K562 (cell line): Measurements from ENCODE around the gene THAP8. TPM values are rescaled to one million over a fixed set of nuclear protein-coding genes. Genes with fewer than 3 reads are reported as not detected.

Experiments used
- AFF1 ChIP-seq, 2 experiments: fragments of 450-650 bp; IDR thresholded peaks; 2 replicates each; pipeline ENCODE4 v1.6.1; 2018; ENCODE audit warnings: mild to moderate bottlenecking in 2 of 2, low read depth in 1 of 2; ENCODE audit not compliant: partially characterized antibody in 2 of 2
- DDX20 ChIP-seq: fragments of 450-650 bp; IDR thresholded peaks from 2 replicates; pipeline ENCODE4 v1.6.1; 2016; ENCODE audit warnings: missing genetic modification characterization, low read depth, mild to moderate bottlenecking, missing compliant biosample characterization, moderate library complexity
- DNMT1 ChIP-seq: fragments of 450-650 bp; IDR thresholded peaks from 2 replicates; pipeline ENCODE4 v1.6.1; 2016; ENCODE audit warnings: antibody characterized with exemption, mild to moderate bottlenecking
- FOSL1 ChIP-seq: fragments of 200-800 bp; sonication (Bioruptor generic); conservative IDR thresholded peaks from 2 replicates; pipeline ENCODE4 v1.6.1; 2016; ENCODE audit warnings: missing genetic modification characterization, missing compliant biosample characterization
- HIVEP1 ChIP-seq: fragments of 250-450 bp; sonication (Bioruptor Pico); IDR thresholded peaks from 2 replicates; pipeline ENCODE4 v1.4.0; 2020; ENCODE audit warnings: mild to moderate bottlenecking
- HMBOX1 ChIP-seq: sonication (generic); IDR thresholded peaks from 2 replicates; pipeline ENCODE4 v1.6.1; 2016
- HMG20A ChIP-seq: fragments of 450-650 bp; formaldehyde crosslinking; conservative IDR thresholded peaks from 2 replicates; pipeline ENCODE4 v1.4.0; 2020; ENCODE audit warnings: mild to moderate bottlenecking, mixed read lengths
- NCOA2 ChIP-seq, 2 experiments: fragments of 450-650 bp; IDR thresholded peaks; 2 replicates each; pipeline ENCODE4 v1.6.1; 2018; ENCODE audit warnings: mild to moderate bottlenecking in 2 of 2, moderate library complexity in 1 of 2; ENCODE audit not compliant: partially characterized antibody in 2 of 2
- NELFE ChIP-seq: IDR thresholded peaks from 2 replicates; pipeline ENCODE4 v1.6.1; 2011; ENCODE audit warnings: mild to moderate bottlenecking; ENCODE audit not compliant: insufficient read depth, insufficient read length
- PCBP1 ChIP-seq: fragments of 200-400 bp; formaldehyde crosslinking; IDR thresholded peaks from 2 replicates; pipeline ENCODE4 v1.6.1; 2018; ENCODE audit warnings: mild to moderate bottlenecking, low read depth, low read length; ENCODE audit not compliant: poor library complexity, severe bottlenecking
- POLR2A ChIP-seq: fragments of 450-650 bp; conservative IDR thresholded peaks from 2 replicates; pipeline ENCODE4 v1.6.1; 2016
- RFX7 ChIP-seq: fragments of 250-450 bp; sonication (Bioruptor Pico); IDR thresholded peaks from 2 replicates; pipeline ENCODE4 v1.5.1; 2021; ENCODE audit warnings: mild to moderate bottlenecking
- SIRT6 ChIP-seq: IDR thresholded peaks from one replicate; pipeline ENCODE4 v1.6.1; 2012; ENCODE audit warnings: low read depth, mild to moderate bottlenecking, control low read depth, inconsistent platforms, low read length, moderate library complexity
- TAL1 ChIP-seq: fragments of 450-650 bp; IDR thresholded peaks from 2 replicates; pipeline ENCODE4 v1.6.1; 2016; ENCODE audit warnings: mild to moderate bottlenecking
- ZNF134 ChIP-seq: fragments of 250-450 bp; sonication (Bioruptor Pico); conservative IDR thresholded peaks from 2 replicates; pipeline ENCODE4 v1.4.0; 2020
- ZNF140 ChIP-seq: fragments of 250-450 bp; sonication (Bioruptor Pico); IDR thresholded peaks from 2 replicates; pipeline ENCODE4 v1.8.0; 2021; ENCODE audit warnings: moderate library complexity, mild to moderate bottlenecking, inconsistent platforms
- ZNF395 ChIP-seq: fragments of 200-800 bp; sonication (Bioruptor generic); IDR thresholded peaks from 2 replicates; pipeline ENCODE4 v1.6.1; 2017; ENCODE audit warnings: missing genetic modification characterization, missing compliant biosample characterization
- ZNF511 ChIP-seq: sonication (generic); formaldehyde crosslinking; IDR thresholded peaks from 2 replicates; pipeline ENCODE4 v1.8.0; 2022; ENCODE audit warnings: mild to moderate bottlenecking, missing genetic modification reagents
- ZNF740 ChIP-seq, 3 experiments: fragments of 200-800 bp in 1 of 3; sonication (Bioruptor generic) in 1 of 3; sonication (generic) in 1 of 3; formaldehyde crosslinking in 1 of 3; IDR thresholded peaks; 2 replicates each; pipeline versions ENCODE4 v1.6.1 to v1.8.0; 2016 to 2022; ENCODE audit warnings: mild to moderate bottlenecking in 2 of 3, missing compliant biosample characterization in 2 of 3, missing genetic modification characterization in 2 of 3, missing genetic modification reagents in 1 of 3
- ZNF780A ChIP-seq: fragments of 250-450 bp; sonication (Bioruptor Pico); IDR thresholded peaks from 2 replicates; pipeline ENCODE4 v1.5.0; 2021; ENCODE audit warnings: mild to moderate bottlenecking
- polyA plus RNA-seq, 8 experiments: library from polyadenylated mRNA; depleted of rRNA in 4 of 8; stranded (reverse) in 5 of 8; unstranded in 3 of 8; fragments of >200 nt; fragmentation: Nextera tagmentation in 2 of 8; fragmentation: Illumina TruSeq in 1 of 8; extraction: Ambion mirVana in 2 of 8; extraction: Trizol in 1 of 8; gene quantifications; 2 replicates each; pipeline versions ENCODE4 v1.2.1 to v1.2.3, GENCODE V29; 2011 to 2014; ENCODE audit warnings: inconsistent platforms in 1 of 8, missing spikeins in 1 of 8
- total RNA-seq, 7 experiments: library from RNA; depleted of rRNA in 6 of 7; stranded (reverse); fragments of >200 nt in 6 of 7; fragmentation: Illumina TruSeq in 2 of 7; extraction: Trizol in 2 of 7; gene quantifications; 2 replicates each; pipeline versions ENCODE4 v1.2.1 to v1.2.3, GENCODE V29; 2011 to 2021; ENCODE audit warnings: low replicate concordance in 1 of 7

Gene THAP8
- total and polyA plus RNA-seq, 9 of the 15 experiments (the other 6 are each of a cell fraction or from before 2014, with no cell fraction given): 0.11 to 2.0 (median 0.94) TPM

GRCh38 chr19:36054733-36055686 lies 925 bp upstream of the THAP8 start, which contains the start of gene WDR62 (continued):
- TF ChIP-seq ZNF395 (peak; percentile 97), HIVEP1 (no peak), ZNF511 (CRISPR knock-in tag) (no peak), TAL1 (no peak), ZNF740 (CRISPR knock-in tag; IDR thresholded peaks at IDR 0.05) (no peak), ZNF740 (tag; IDR thresholded peaks at IDR 0.05) (no peak), PCBP1 (peak; percentile 90), AFF1 (IDR thresholded peaks at IDR 0.05; ENCODE audit: low read depth in 1 of 2, partially characterized antibody in 2 of 2) (no peak), ZNF134 (CRISPR knock-in tag) (no peak), DDX20 (no peak), HMBOX1 (no peak), HMG20A (no peak), DNMT1 (no peak), POLR2A (peak; percentile 86), ZNF780A (CRISPR knock-in tag) (no peak), FOSL1 (tag) (no peak), SIRT6 (no peak), NELFE (no peak), RFX7 (no peak), NCOA2 (IDR thresholded peaks at IDR 0.05; ENCODE audit: partially characterized antibody in 2 of 2) (no peak), ZNF140 (CRISPR knock-in tag) (no peak)
